ENCODE data around the gene LRP10. TPM values are rescaled to one million over a fixed set of nuclear protein-coding genes. Genes with fewer than 3 reads are reported as not detected.
"Not testable (repeated sequence)": the region's sequence is repeated elsewhere in the genome, so short reads cannot be mapped to it uniquely, and the experiment has no call there.

LRP10 gene
- total RNA-seq, 2 experiments from 2014 or later = 62.4 to 64.3 TPM

DNA sequence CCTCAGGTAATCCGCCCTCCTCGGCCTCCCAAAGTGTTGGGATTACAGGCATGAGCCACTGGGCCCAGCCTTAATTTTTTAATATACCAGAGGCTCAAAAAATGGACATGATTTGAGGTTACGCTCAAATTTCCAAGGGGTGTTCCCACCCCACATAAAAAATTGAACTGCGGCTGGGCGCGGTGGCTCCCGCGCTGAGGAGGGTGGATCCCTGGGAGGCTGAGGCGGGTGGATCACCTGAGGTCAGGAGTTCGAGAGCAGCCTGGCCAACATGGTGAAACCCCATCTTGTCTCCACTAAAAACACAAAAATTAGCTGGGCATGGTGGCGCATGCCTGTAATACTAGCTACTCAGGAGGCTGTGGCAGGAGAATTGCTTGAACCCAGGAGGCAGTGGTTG lies 17.2 kb upstream of the LRP10 start:
- H3K27ac Mint-ChIP-seq, H3K27me3 Mint-ChIP-seq, DNase-seq, H3K9me3 Mint-ChIP-seq, H3K4me3 Mint-ChIP-seq, H3K36me3 Mint-ChIP-seq: not testable (repeated sequence)
- ChIA-PET POLR2A (interaction anchor here (0.9 to 1.1 kb wide), 3 partner anchors 17 to 31 kb away, joined by 3 read pairs; partner anchors contain the start of gene MRPL52), CTCF (interaction anchor here (0.6 to 6.7 kb wide), 35 partner anchors 9 to 347 kb away, joined by 3 to 228 read pairs (median 4); partner anchors contain the start of genes ABHD4, LRP10, MMP14 and MRPL52)
- intact Hi-C loops (cut with micrococcal nuclease) = loop anchor here (5.0 to 10.0 kb wide), 4 partner anchors 202 to 989 kb away; partner anchors contain the start of gene DAD1
- peaks cover 41% of the 10 kb centered on the region for H3K4me1 Mint-ChIP-seq (ENCODE audit: low read depth)

DNA sequence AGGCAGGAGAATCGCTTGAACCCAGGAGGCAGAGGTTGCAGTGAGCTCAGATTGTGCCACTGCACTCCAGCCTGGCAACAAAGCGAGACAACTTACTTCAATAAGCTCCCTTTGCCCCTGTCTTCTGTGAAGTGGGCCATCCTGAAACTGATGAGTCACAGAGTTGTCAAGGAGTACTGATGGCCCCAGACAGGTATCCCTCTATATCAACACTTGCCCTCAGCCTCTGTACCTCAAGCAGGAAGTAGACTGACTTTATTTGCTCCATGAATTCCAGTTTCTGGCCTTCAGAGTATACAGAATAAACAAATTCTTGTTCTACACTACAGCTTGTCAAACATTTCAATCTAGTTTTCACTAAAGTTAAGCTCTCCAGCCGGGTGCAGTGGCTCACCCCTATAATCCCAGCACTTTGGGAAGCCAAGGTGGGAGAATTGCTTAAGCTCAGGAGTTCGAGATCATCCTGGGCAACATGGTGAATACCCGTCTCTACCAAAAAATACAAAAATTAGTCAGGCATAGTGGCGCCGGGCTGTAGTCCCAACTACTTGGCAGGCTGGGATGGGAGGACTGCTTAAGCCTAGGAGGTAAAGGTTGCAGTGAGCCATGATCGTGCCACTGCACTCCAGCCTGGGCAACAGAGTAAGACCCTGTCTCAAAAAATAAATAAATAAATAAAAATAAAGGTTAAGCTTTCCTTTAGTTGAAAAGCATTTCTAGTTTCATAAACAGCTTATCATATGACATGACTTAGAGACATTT lies 16.4 kb upstream of the LRP10 start:
- H3K4me3 Mint-ChIP-seq = no peak overlapping the region
- POLR2A ChIA-PET = interaction anchor here (0.9 to 1.1 kb wide), 3 partner anchors 16 to 32 kb away, joined by 3 read pairs; partner anchors contain the start of gene MRPL52
- CTCF ChIA-PET = interaction anchor here (1.1 to 6.7 kb wide), 21 partner anchors 10 to 323 kb away, joined by 3 to 228 read pairs (median 5); partner anchors contain the start of genes LRP10, MMP14, MRPL52 and OXA1L
- no peak overlapping the region for H3K27ac Mint-ChIP-seq
- H3K27me3 Mint-ChIP-seq = peaks cover 7% of the 10 kb centered on the region
- H3K4me1 Mint-ChIP-seq (ENCODE audit: low read depth) = peaks cover 41% of the 10 kb centered on the region
- peak; percentile 23 for DNase-seq
- intact Hi-C loops (cut with micrococcal nuclease) = loop anchor here (5.0 to 10.0 kb wide), 4 partner anchors 203 to 990 kb away; partner anchors contain the start of gene DAD1
- H3K9me3 Mint-ChIP-seq = no peaks in the 10 kb centered on the region
- H3K36me3 Mint-ChIP-seq = no peaks in the 10 kb centered on the region

DNA sequence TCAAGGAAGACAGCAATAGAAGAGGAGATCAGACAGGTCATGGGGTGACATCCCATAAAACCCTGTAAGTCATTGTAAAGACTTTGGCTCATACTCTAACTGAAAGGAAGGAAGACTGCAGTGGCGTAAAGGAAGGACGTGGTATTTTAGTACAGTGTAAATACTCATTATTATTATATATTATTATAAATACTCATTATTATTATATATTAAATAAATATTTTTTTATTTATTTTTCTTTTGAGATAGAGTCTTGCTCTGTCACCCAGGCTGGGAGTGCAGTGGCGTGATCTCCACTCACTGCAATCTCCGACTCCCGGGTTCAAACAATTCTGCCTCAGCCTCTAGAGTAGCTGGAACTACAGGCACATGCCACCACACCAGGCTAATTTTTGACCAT lies 15.1 kb upstream of the LRP10 start:
- H3K36me3 Mint-ChIP-seq = no peaks in the 10 kb centered on the region
- CTCF ChIA-PET = interaction anchor here (0.6 to 6.7 kb wide), 5 partner anchors 31 to 285 kb away, joined by 3 to 228 read pairs (median 11); partner anchors contain the start of genes MRPL52 and PRMT5
- POLR2A ChIA-PET = no interaction called here
- peaks cover 7% of the 10 kb centered on the region for H3K27me3 Mint-ChIP-seq
- no peak for DNase-seq
- H3K4me1 Mint-ChIP-seq (ENCODE audit: low read depth) = peaks cover 37% of the 10 kb centered on the region
- no peak overlapping the region for H3K4me3 Mint-ChIP-seq
- intact Hi-C loops (cut with micrococcal nuclease) = loop anchor here (10.0 kb wide), 2 partner anchors 942 to 992 kb away; no protein-coding TSS in a partner anchor
- no peak overlapping the region for H3K27ac Mint-ChIP-seq
- no peaks in the 10 kb centered on the region for H3K9me3 Mint-ChIP-seq

DNA sequence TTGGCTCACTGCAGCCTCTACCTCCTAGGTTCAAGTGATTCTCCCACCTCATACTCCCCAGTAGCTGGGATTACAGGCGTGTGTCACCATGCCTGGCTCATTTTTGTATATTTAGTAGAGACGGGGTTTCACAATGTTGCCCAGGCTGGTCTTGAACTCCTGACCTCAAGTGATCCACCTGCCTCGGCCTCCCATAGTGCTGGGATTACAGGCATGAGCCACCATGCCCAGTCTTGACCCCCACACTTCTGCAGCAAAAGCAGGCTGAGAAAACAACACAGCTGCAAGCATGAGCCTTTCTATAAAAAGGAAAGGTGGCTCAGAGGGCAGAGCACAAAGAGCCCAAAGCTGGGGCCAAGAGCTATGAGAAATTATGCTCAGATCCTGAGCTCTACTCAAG lies 11.2 kb upstream of the LRP10 start:
- DNase-seq; intact Hi-C loops (cut with micrococcal nuclease); H3K9me3 Mint-ChIP-seq; H3K36me3 Mint-ChIP-seq; H3K27ac Mint-ChIP-seq; POLR2A ChIA-PET; H3K4me3 Mint-ChIP-seq: not testable (repeated sequence)
- CTCF ChIA-PET = interaction anchor here (0.6 to 3.2 kb wide), 6 partner anchors 12 to 290 kb away, joined by 3 to 19 read pairs (median 4); partner anchors contain the start of gene LRP10
- peaks cover 23% of the 10 kb centered on the region for H3K4me1 Mint-ChIP-seq (ENCODE audit: low read depth)
- H3K27me3 Mint-ChIP-seq = peaks cover 10% of the 10 kb centered on the region

DNA sequence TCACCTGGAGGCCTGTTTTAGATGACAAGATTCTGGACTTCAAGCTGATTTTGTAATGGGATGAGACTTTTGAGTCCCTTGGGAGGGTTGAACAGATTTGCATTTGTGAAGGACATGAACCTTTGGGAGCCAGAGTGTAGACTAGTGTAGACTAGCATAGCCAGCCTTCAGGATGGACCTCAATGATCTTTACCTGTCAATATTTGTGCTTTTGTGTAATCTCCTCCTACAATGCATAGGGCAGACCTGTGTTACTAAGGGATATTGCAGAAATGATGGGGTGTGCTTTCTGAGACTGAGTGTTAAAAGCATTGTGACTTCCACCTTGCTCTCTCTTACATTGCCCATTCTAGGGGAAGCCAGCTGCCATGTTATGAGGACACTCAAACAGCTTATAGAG lies 9.9 kb upstream of the LRP10 start:
- Mint-ChIP-seq H3K27ac (no peak overlapping the region), H3K4me1 (ENCODE audit: low read depth) (peaks cover 30% of the 10 kb centered on the region), H3K27me3 (peaks cover 5% of the 10 kb centered on the region), H3K4me3 (no peak overlapping the region), H3K9me3 (no peaks in the 10 kb centered on the region), H3K36me3 (no peaks in the 10 kb centered on the region)
- ChIA-PET POLR2A (no interaction called here), CTCF (interaction anchor here (0.7 to 4.4 kb wide), 8 partner anchors 8 to 292 kb away, joined by 3 to 22 read pairs (median 3); partner anchors contain the start of gene DAD1)
- intact Hi-C loops (cut with micrococcal nuclease) = no loop called here
- no peak for DNase-seq

DNA sequence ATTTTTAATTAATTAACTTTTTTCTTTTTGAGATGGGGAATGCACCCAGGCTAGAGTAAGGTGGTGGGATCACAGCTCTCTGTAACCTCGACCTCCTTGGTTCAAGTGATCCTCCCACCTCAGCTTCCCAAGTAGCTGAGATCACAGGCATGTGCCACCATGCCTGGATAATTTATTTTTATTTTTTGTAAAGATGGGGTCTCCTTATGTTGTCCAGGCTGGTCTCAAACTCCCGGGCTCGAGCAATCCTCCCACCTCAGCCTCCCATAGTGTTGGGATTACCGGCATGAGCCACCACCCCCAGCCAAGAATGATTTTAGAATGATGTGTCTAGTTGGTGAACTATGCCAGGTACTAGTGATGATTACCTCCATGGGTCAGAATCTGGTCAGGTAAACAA lies 6.6 kb upstream of the LRP10 start:
- intact Hi-C loops (cut with micrococcal nuclease) = no loop called here
- DNase-seq = no peak
- Mint-ChIP-seq H3K4me1 (ENCODE audit: low read depth) (peaks cover 15% of the 10 kb centered on the region), H3K36me3 (no peaks in the 10 kb centered on the region), H3K9me3 (no peaks in the 10 kb centered on the region), H3K27me3 (peaks cover 3% of the 10 kb centered on the region), H3K27ac (no peak overlapping the region), H3K4me3 (no peak overlapping the region)
- CTCF ChIA-PET = interaction anchor here (0.8 to 4.4 kb wide), 6 partner anchors 10 to 293 kb away, joined by 3 to 22 read pairs (median 4); no protein-coding TSS in a partner anchor
- POLR2A ChIA-PET = no interaction called here

DNA sequence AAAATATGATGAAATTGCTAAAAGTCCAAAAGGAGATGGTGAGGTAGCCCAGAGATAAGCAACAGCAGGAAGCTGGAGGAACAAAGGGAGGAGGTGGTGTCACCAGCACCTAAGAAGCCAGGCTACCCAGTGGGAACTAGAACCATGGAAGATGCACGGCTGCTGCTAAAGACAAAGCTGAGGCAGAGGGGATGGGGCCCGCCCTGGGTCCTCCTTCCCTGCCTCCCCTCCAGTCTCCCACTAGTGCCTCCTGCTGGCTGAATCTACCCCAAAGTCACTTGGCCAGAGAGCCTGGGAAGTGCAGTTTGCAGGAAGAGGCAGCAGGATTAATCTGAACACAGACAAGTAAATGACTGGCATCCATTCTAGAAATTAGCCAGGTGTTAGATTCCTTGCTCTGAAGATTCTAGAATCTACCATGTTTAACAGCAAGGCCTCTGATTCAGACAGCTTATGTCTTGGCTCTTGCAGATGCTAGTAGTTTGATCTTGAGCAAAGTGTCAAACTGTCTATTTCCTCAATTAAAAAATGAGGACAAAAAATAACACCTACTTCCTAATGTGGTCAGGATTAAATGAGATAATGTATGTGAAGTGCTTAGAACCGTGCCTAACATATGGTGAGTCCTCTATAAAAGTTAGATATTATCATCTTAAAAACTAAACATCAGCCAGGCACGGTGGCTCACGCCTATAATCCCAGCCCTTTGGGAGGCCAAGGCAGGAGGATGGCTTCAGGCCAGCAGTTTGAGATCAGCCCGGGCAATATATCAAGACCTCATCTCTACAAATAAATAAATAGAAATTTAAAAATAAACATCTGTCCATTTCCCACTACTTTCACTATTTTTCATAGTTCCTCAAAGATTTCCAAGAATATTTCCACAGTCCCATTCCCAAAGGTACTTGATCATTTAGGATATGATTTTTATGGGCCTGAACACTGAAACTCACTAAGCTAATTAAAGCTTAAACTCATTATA lies 5.8 kb upstream of the LRP10 start:
- Mint-ChIP-seq H3K4me3 (no peak overlapping the region), H3K27ac (no peak overlapping the region), H3K36me3 (no peaks in the 10 kb centered on the region), H3K27me3 (peaks cover 3% of the 10 kb centered on the region), H3K9me3 (no peaks in the 10 kb centered on the region), H3K4me1 (ENCODE audit: low read depth) (peaks cover 21% of the 10 kb centered on the region)
- intact Hi-C loops (cut with micrococcal nuclease) = no loop called here
- ChIA-PET POLR2A (no interaction called here), CTCF (interaction anchor here (0.8 to 4.4 kb wide), 7 partner anchors 11 to 294 kb away, joined by 3 to 22 read pairs (median 5); no protein-coding TSS in a partner anchor)
- DNase-seq = peak; percentile 55

DNA sequence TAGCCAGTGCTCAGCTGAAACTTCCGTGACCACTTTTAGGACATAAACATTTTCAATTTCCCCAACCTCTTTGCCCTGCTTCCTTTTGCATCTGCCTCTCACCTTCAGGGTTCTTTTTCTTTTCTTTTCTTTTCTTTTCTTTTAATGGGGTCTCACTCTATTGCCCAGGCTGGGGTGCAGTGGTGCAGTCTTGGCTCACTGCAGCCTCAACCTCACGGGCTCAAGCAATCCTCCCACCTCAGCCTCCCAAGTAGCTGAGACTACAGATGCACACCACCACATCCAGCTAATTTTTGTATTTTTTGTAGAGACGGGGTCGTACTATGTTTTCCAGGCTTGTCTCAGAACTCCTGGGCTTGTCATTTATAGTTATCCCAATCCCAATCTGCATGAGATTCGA lies 4.7 kb upstream of the LRP10 start:
- Mint-ChIP-seq H3K4me1 (ENCODE audit: low read depth) (peaks cover 24% of the 10 kb centered on the region), H3K27me3 (peaks cover 1% of the 10 kb centered on the region), H3K36me3 (no peaks in the 10 kb centered on the region), H3K9me3 (no peaks in the 10 kb centered on the region), H3K27ac (no peak overlapping the region), H3K4me3 (no peak overlapping the region)
- DNase-seq = no peak
- POLR2A ChIA-PET = no interaction called here
- intact Hi-C loops (cut with micrococcal nuclease) = no loop called here
- CTCF ChIA-PET = interaction anchor here (1.4 to 2.1 kb wide), 2 partner anchors 14 to 214 kb away, joined by 5 read pairs; no protein-coding TSS in a partner anchor

DNA sequence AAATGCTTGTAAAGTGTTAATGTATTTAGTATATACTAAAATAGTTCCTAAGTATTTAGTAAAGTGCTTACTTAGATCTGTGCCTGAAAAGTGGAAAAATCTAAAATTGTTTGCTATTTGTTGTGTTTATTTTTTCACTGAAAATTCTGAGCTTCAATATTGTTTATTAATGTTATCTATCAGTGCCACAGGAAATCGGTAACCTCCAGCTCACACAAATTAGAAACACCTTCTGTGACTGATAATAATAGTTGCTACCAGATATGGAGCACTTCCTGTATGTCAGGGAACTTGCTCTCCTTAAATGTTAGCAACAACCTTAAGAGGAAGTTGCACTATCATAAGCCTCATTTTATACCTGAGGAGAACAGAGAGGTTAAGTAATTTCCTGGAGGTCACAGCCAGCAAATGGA lies 723 bp upstream of the LRP10 start:
- peaks cover 36% of the 10 kb centered on the region for H3K4me1 Mint-ChIP-seq (ENCODE audit: low read depth)
- peaks cover 19% of the 10 kb centered on the region for H3K36me3 Mint-ChIP-seq
- peak overlapping the region; percentile 100 for H3K27ac Mint-ChIP-seq
- H3K27me3 Mint-ChIP-seq = no peaks in the 10 kb centered on the region
- peak overlapping the region; percentile 88 for H3K4me3 Mint-ChIP-seq
- no peak for DNase-seq
- no peaks in the 10 kb centered on the region for H3K9me3 Mint-ChIP-seq
- ChIA-PET CTCF (interaction anchor here (0.6 to 6.4 kb wide), 17 partner anchors 9 to 1414 kb away, joined by 3 to 115 read pairs (median 5); partner anchors contain the start of genes RBM23 and REM2), POLR2A (interaction anchor here (0.7 to 2.7 kb wide), 13 partner anchors 11 to 340 kb away, joined by 3 to 16 read pairs (median 4); partner anchors contain the start of genes ACIN1, DAD1, MRPL52 and OXA1L)
- intact Hi-C loops (cut with micrococcal nuclease) = loop anchor here (1.0 kb wide), 8 partner anchors 16 to 315 kb away; partner anchors contain the start of genes DAD1, HAUS4, MRPL52 and PRMT5

DNA sequence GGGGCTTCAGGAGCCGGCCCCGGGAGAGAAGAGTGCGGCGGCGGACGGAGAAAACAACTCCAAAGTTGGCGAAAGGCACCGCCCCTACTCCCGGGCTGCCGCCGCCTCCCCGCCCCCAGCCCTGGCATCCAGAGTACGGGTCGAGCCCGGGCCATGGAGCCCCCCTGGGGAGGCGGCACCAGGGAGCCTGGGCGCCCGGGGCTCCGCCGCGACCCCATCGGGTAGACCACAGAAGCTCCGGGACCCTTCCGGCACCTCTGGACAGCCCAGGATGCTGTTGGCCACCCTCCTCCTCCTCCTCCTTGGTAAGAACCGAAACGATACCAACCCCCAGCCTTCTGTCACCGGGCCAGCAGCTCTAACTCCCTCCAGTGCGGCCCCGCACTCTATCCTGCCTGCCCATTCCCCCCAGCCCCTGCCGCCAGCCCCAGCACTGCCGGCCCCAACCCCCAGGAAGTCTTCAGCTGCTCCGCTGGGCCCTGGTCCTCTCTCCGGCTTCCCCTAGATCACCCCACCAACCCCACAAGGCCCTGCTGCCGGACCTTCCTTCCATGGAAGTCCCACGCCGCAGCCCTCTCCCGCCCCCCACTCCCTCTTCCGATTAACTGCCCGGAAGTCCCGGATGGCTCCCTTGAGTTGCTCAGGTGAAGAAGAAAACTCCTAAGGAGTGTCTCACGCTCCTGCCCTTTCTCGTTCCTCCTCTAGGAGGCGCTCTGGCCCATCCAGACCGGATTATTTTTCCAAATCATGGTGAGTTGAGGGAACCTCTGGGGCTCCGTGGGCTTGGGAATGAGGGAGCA lies 693 bp downstream of the LRP10 start:
- peaks cover 33% of the 10 kb centered on the region for H3K4me1 Mint-ChIP-seq (ENCODE audit: low read depth)
- H3K27ac Mint-ChIP-seq = peak overlapping the region; percentile 100
- H3K9me3 Mint-ChIP-seq = no peaks in the 10 kb centered on the region
- intact Hi-C loops (cut with micrococcal nuclease) = loop anchor here (1.0 kb wide), 1 partner anchor 28 kb away; no protein-coding TSS in a partner anchor
- H3K4me3 Mint-ChIP-seq = peak overlapping the region; percentile 88
- CTCF ChIA-PET = interaction anchor here (0.6 to 6.4 kb wide), 34 partner anchors 9 to 894 kb away, joined by 3 to 115 read pairs (median 4); partner anchors contain the start of genes DAD1, HAUS4, PRMT5 and RBM23
- no peaks in the 10 kb centered on the region for H3K27me3 Mint-ChIP-seq
- POLR2A ChIA-PET = interaction anchor here (0.5 to 2.7 kb wide), 12 partner anchors 10 to 316 kb away, joined by 3 to 16 read pairs (median 6); partner anchors contain the start of genes DAD1, MRPL52, OXA1L and RBM23
- H3K36me3 Mint-ChIP-seq = peaks cover 24% of the 10 kb centered on the region
- DNase-seq = peak; percentile 84

Data from activated CD4-positive, alpha-beta memory T cell treated with anti-CD3 and anti-CD28 coated beads for 36 hours (primary cell).